ENCODE data around the gene ARL17B. TPM values are rescaled to one million over a fixed set of nuclear protein-coding genes. Genes with fewer than 3 reads are reported as not detected.
"Not testable (repeated sequence)": the region's sequence is repeated elsewhere in the genome, so short reads cannot be mapped to it uniquely, and the experiment has no call there.

ARL17B gene
- total and polyA plus RNA-seq, 2 donors (not counting 3 experiments of a cell fraction or from before 2014, with no cell fraction given) = 6.4 to 12.2 TPM

DNA sequence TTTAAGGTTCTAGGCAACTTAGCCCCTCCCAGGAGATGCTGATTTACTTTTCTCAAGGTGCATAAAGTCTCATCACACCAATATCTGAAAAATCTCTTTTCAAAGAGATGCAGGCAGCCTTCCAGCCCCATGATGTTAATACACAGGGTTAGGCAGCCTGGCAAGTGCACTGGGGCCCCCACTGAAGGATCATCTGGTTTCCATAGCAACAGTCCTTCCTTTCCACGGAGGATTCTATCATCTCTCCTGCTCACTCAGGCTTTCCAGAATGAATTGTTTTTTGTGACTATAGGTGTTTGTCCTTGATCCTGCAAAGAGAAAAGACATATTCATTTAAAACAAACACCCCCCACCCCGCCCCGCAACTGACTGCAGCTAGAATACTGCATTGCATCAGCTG is 6.0 kb upstream of the ARL17B start:
- H2AFZ ChIP-seq (ENCODE audit: low read depth, low read length); H3K9me1 ChIP-seq (replicated peaks; ENCODE audit: control insufficient read depth, extremely low read depth, insufficient read depth, low read length); H3K9me3 ChIP-seq (replicated peaks; ENCODE audit: control insufficient read depth, insufficient read depth, low read length); DNase-seq (ENCODE audit: low read depth, low spot score); H3K27me3 ChIP-seq (ENCODE audit: control insufficient read depth in 2 of 2, insufficient read depth in 2 of 2, low read length in 2 of 2); H3K79me2 ChIP-seq (ENCODE audit: control insufficient read depth, insufficient read depth, low read length); POLR2A ChIA-PET; BruUV-seq (replicated peaks); H3K36me3 ChIP-seq (ENCODE audit: control insufficient read depth in 2 of 2, extremely low read depth in 1 of 2, insufficient read depth in 2 of 2, low read length in 2 of 2); FAIRE-seq; H3K4me2 ChIP-seq (ENCODE audit: insufficient read depth, low read length); H3K4me1 ChIP-seq (ENCODE audit: control insufficient read depth, extremely low read depth, insufficient read depth, low read length); H3K9ac ChIP-seq (replicated peaks; ENCODE audit: extremely low read depth, insufficient read depth, low read length); H3K4me3 ChIP-seq (replicated peaks in 1 of 3; ENCODE audit: insufficient read depth in 1 of 3, low read depth in 1 of 3, low read length in 3 of 3); intact Hi-C loops (cut with micrococcal nuclease); CTCF ChIA-PET; H3K27ac ChIP-seq (ENCODE audit: insufficient read depth, low read depth, low read length); dilution Hi-C loops (cut with MboI; ENCODE audit: extremely low pct_ligation_motif_present, low sequenced_read_pairs); H4K20me1 ChIP-seq (replicated peaks; ENCODE audit: control insufficient read depth, extremely low read depth, insufficient read depth, low read length): not testable (repeated sequence)

DNA sequence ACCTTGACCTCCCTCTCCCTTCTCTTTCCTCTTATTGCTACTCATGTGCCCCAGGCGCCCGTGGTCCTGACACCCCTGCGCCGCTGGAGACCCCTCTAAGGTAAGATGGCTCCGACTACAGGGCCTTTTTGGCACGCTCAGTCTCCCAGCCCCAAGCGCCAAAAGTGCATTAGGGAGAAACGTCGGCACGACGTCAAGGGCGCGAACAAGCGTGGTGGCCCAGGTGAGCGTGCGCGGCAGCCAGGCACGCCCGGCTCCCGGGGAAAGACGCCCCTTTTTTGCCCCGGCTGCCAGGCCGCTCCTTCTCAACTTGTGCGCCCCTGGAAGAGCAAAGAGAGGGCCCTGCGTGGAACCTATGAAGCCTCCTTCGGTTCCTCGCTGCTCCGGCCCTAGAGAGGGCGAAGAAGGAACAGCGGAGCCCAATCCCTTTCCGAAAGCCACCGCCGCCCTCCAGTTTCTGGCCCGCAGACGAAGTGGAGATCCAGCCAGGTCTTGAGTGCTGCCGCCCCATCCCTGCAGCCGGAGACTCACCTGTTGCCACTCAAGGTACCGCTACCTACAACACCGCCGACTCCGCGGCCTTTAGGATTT is 326 bp downstream of the ARL17B start:
- DNase-seq (ENCODE audit: low read depth, low spot score); H3K36me3 ChIP-seq (ENCODE audit: control insufficient read depth in 2 of 2, extremely low read depth in 1 of 2, insufficient read depth in 2 of 2, low read length in 2 of 2); H3K79me2 ChIP-seq (ENCODE audit: control insufficient read depth, insufficient read depth, low read length); FAIRE-seq; BruUV-seq (replicated peaks); H3K27ac ChIP-seq (ENCODE audit: insufficient read depth, low read depth, low read length); H3K4me3 ChIP-seq (replicated peaks in 1 of 3; ENCODE audit: insufficient read depth in 1 of 3, low read depth in 1 of 3, low read length in 3 of 3); H2AFZ ChIP-seq (ENCODE audit: low read depth, low read length); H4K20me1 ChIP-seq (replicated peaks; ENCODE audit: control insufficient read depth, extremely low read depth, insufficient read depth, low read length); H3K27me3 ChIP-seq (ENCODE audit: control insufficient read depth in 2 of 2, insufficient read depth in 2 of 2, low read length in 2 of 2); CTCF ChIA-PET; intact Hi-C loops (cut with micrococcal nuclease); H3K9me1 ChIP-seq (replicated peaks; ENCODE audit: control insufficient read depth, extremely low read depth, insufficient read depth, low read length); H3K9ac ChIP-seq (replicated peaks; ENCODE audit: extremely low read depth, insufficient read depth, low read length); H3K9me3 ChIP-seq (replicated peaks; ENCODE audit: control insufficient read depth, insufficient read depth, low read length); H3K4me2 ChIP-seq (ENCODE audit: insufficient read depth, low read length); dilution Hi-C loops (cut with MboI; ENCODE audit: extremely low pct_ligation_motif_present, low sequenced_read_pairs); POLR2A ChIA-PET; H3K4me1 ChIP-seq (ENCODE audit: control insufficient read depth, extremely low read depth, insufficient read depth, low read length): not testable (repeated sequence)

DNA sequence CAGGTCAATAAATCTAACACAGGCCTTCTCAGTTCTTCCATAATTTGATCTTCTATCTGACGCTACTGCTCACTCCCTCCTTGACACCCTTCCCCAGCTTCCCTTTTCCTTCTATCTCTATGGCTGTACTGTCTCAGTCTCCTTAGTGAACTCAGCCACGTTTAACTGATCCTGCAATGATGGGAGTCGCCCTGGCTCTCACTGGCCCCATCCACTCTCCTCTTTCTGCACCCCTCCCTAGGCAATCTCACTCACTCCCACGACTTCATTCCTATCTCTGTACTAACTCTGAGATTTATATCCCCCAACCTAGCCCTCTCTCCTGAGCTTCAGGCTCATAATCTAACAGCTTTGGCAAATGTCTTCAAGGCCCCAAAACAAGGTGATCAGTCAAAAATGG is 7.7 kb downstream of the ARL17B start:
- intact Hi-C loops (cut with micrococcal nuclease); CTCF ChIA-PET; H4K20me1 ChIP-seq (replicated peaks; ENCODE audit: control insufficient read depth, extremely low read depth, insufficient read depth, low read length); H3K27ac ChIP-seq (ENCODE audit: insufficient read depth, low read depth, low read length); BruUV-seq (replicated peaks); dilution Hi-C loops (cut with MboI; ENCODE audit: extremely low pct_ligation_motif_present, low sequenced_read_pairs); H3K4me1 ChIP-seq (ENCODE audit: control insufficient read depth, extremely low read depth, insufficient read depth, low read length); H3K36me3 ChIP-seq (ENCODE audit: control insufficient read depth in 2 of 2, extremely low read depth in 1 of 2, insufficient read depth in 2 of 2, low read length in 2 of 2); FAIRE-seq; DNase-seq (ENCODE audit: low read depth, low spot score); H3K27me3 ChIP-seq (ENCODE audit: control insufficient read depth in 2 of 2, insufficient read depth in 2 of 2, low read length in 2 of 2); H3K9me1 ChIP-seq (replicated peaks; ENCODE audit: control insufficient read depth, extremely low read depth, insufficient read depth, low read length); POLR2A ChIA-PET; H3K4me3 ChIP-seq (replicated peaks in 1 of 3; ENCODE audit: insufficient read depth in 1 of 3, low read depth in 1 of 3, low read length in 3 of 3); H3K4me2 ChIP-seq (ENCODE audit: insufficient read depth, low read length); H3K9me3 ChIP-seq (replicated peaks; ENCODE audit: control insufficient read depth, insufficient read depth, low read length); H3K9ac ChIP-seq (replicated peaks; ENCODE audit: extremely low read depth, insufficient read depth, low read length); H3K79me2 ChIP-seq (ENCODE audit: control insufficient read depth, insufficient read depth, low read length); H2AFZ ChIP-seq (ENCODE audit: low read depth, low read length): not testable (repeated sequence)

DNA sequence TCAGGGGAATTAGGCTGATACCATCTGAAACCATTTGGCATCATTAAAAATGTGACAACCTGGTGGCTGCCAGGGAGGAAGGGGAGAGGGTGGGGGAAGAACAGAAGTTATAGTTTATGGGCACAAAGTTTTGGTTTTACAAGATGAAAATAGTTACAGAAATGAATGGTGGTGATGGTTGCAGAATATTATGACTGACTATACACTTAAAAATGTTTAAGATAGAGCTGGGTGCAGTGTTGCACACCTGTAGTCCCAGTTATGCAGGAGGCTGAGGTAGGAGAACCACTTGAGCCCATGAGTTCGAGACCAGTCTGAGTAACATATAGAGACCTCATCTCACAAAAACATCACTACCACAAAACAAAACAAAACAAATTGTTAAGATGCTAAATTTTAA is 12.5 kb downstream of the ARL17B start:
- H3K27me3 ChIP-seq (ENCODE audit: control insufficient read depth in 2 of 2, insufficient read depth in 2 of 2, low read length in 2 of 2); H3K79me2 ChIP-seq (ENCODE audit: control insufficient read depth, insufficient read depth, low read length); H2AFZ ChIP-seq (ENCODE audit: low read depth, low read length); CTCF ChIA-PET; dilution Hi-C loops (cut with MboI; ENCODE audit: extremely low pct_ligation_motif_present, low sequenced_read_pairs); DNase-seq (ENCODE audit: low read depth, low spot score); intact Hi-C loops (cut with micrococcal nuclease); H3K9me3 ChIP-seq (replicated peaks; ENCODE audit: control insufficient read depth, insufficient read depth, low read length); H3K4me1 ChIP-seq (ENCODE audit: control insufficient read depth, extremely low read depth, insufficient read depth, low read length); H3K27ac ChIP-seq (ENCODE audit: insufficient read depth, low read depth, low read length); H3K36me3 ChIP-seq (ENCODE audit: control insufficient read depth in 2 of 2, extremely low read depth in 1 of 2, insufficient read depth in 2 of 2, low read length in 2 of 2); H3K9ac ChIP-seq (replicated peaks; ENCODE audit: extremely low read depth, insufficient read depth, low read length); POLR2A ChIA-PET; H4K20me1 ChIP-seq (replicated peaks; ENCODE audit: control insufficient read depth, extremely low read depth, insufficient read depth, low read length); FAIRE-seq; BruUV-seq (replicated peaks); H3K4me3 ChIP-seq (replicated peaks in 1 of 3; ENCODE audit: insufficient read depth in 1 of 3, low read depth in 1 of 3, low read length in 3 of 3); H3K4me2 ChIP-seq (ENCODE audit: insufficient read depth, low read length); H3K9me1 ChIP-seq (replicated peaks; ENCODE audit: control insufficient read depth, extremely low read depth, insufficient read depth, low read length): not testable (repeated sequence)
